HepG2 (cell line): ENCODE measurements around the gene RBCK1. TPM values are rescaled to one million over a fixed set of nuclear protein-coding genes. Genes with fewer than 3 reads are reported as not detected.

ENCODE experiments used
- HOXA9 ChIP-seq: sonication (generic); formaldehyde crosslinking; IDR thresholded peaks from 2 replicates; pipeline ENCODE4 v1.8.1; 2022; ENCODE audit warnings: missing genetic modification reagents, mild to moderate bottlenecking, moderate library complexity, borderline replicate concordance
- TARDBP ChIP-seq: sonication (generic); formaldehyde crosslinking; IDR thresholded peaks from 2 replicates; pipeline ENCODE4 v1.8.0; 2022; ENCODE audit warnings: mild to moderate bottlenecking, missing genetic modification reagents
- TBX2 ChIP-seq: sonication (generic); formaldehyde crosslinking; IDR thresholded peaks from 2 replicates; pipeline ENCODE4 v1.5.0; 2020; ENCODE audit warnings: missing genetic modification reagents, mild to moderate bottlenecking, borderline replicate concordance
- ZIK1 ChIP-seq: sonication (generic); formaldehyde crosslinking; IDR thresholded peaks from 2 replicates; pipeline ENCODE4 v1.5.0; 2020; ENCODE audit warnings: mild to moderate bottlenecking, low read depth, missing genetic modification reagents, borderline replicate concordance
- ZNF317 ChIP-seq: sonication (generic); formaldehyde crosslinking; IDR thresholded peaks from 2 replicates; pipeline ENCODE4 v1.5.0; 2020; ENCODE audit warnings: mild to moderate bottlenecking, missing genetic modification reagents
- ZNF614 ChIP-seq: IDR thresholded peaks from 2 replicates; pipeline ENCODE4 v1.6.1; 2018; ENCODE audit warnings: missing biosample characterization, missing genetic modification reagents, inconsistent platforms, borderline replicate concordance
- ZNF772 ChIP-seq: sonication (generic); formaldehyde crosslinking; IDR thresholded peaks from 2 replicates; pipeline ENCODE4 v1.5.0; 2020; ENCODE audit warnings: mild to moderate bottlenecking, missing genetic modification reagents
- ZSCAN30 ChIP-seq: sonication (generic); formaldehyde crosslinking; IDR thresholded peaks from 2 replicates; pipeline ENCODE4 v1.5.0; 2020; ENCODE audit warnings: mild to moderate bottlenecking, missing genetic modification reagents
- polyA plus RNA-seq, 8 experiments: library from polyadenylated mRNA; depleted of rRNA in 3 of 8; stranded (reverse) in 7 of 8; unstranded in 1 of 8; fragments of >200 nt; fragmentation: Illumina TruSeq in 4 of 8; extraction: Trizol in 4 of 8; gene quantifications; 2 replicates each; pipeline versions ENCODE4 v1.2.1 to v1.2.3, GENCODE V29; 2011 to 2016; ENCODE audit warnings: low read depth in 4 of 8, missing spikeins in 1 of 8, mixed read lengths in 1 of 8; ENCODE audit not compliant: insufficient read depth in 1 of 8
- total RNA-seq, 5 experiments: library from RNA; depleted of rRNA; stranded (reverse); fragments of >200 nt; fragmentation: Illumina TruSeq; extraction: Trizol; gene quantifications; 2 replicates each; pipeline ENCODE4 v1.2.3, GENCODE V29; 2016; ENCODE audit warnings: low read depth in 1 of 5
- TF ChIP-seq, protein P1 (sequence below): IDR thresholded peaks from 2 replicates; pipeline ENCODE4 v1.6.1; 2016; ENCODE audit warnings: missing genetic modification reagents, missing compliant biosample characterization
- TF ChIP-seq, protein P2 (sequence below): sonication (generic); formaldehyde crosslinking; IDR thresholded peaks from 2 replicates; pipeline ENCODE4 v1.4.0; 2020; ENCODE audit warnings: mild to moderate bottlenecking, missing genetic modification reagents
- TF ChIP-seq, protein P3 (sequence below): IDR thresholded peaks from 2 replicates; pipeline ENCODE4 v1.6.1; 2012; ENCODE audit warnings: low read length, improper control_type of control experiment
- TF ChIP-seq, protein P4 (sequence below): sonication (generic); formaldehyde crosslinking; IDR thresholded peaks from 2 replicates; pipeline ENCODE4 v1.4.0; 2020; ENCODE audit warnings: missing genetic modification reagents, mild to moderate bottlenecking, borderline replicate concordance

RBCK1 gene
- total and polyA plus RNA-seq, 2 of the 13 experiments (the other 11 are each of a cell fraction or from before 2014, with no cell fraction given), result 149 to 215 TPM

DNA sequence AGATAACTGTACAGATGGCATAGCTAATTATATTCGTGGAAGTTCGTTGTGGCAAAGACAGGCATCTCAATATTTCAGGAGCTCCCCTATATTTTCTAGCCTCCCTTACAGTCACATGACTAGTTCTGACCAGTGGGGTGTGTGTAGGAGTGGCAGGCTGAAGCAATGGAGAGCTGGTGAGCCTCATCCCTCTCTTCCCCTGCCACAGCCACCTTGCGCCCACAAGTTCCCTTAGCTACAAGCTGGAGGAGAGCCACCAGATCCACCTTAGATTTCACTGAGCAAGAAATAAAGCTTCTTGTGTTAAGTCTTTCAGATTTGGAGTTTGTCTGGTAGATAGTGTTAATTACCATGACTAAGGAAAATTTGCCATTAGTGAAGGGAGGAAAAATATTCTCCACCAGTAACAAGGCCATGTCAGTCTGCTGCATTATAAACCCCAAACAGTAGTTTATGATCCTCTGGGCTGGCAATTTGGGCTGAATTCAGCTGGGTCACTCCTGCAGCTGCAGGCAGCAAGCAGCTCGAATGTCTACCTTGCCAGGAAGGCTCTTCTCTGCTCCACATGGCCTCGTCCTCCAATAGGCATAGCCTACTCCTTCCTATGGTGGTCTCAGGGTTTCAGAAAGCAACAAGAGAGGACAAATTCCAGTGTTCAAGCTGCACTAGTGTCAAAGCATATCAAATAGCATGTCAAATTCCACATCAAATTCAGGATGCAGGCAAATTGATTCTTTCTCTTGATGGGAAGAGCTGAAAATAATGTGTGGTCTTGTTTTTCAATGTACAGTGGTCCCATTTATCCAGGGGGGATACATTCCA is 7.4 kb upstream of the RBCK1 start (continued):
- TF ChIP-seq HOXA9 (CRISPR knock-in tag), result no peak
- TF ChIP-seq ZNF317 (CRISPR knock-in tag), result peak; percentile 71
- TF ChIP-seq TARDBP, result no peak; the same call in 1 of the 2 replicates
- TF ChIP-seq, protein P1, sequence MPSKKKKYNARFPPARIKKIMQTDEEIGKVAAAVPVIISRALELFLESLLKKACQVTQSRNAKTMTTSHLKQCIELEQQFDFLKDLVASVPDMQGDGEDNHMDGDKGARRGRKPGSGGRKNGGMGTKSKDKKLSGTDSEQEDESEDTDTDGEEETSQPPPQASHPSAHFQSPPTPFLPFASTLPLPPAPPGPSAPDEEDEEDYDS (CRISPR knock-in tag), result peak; percentile 81
- TF ChIP-seq, protein P2, sequence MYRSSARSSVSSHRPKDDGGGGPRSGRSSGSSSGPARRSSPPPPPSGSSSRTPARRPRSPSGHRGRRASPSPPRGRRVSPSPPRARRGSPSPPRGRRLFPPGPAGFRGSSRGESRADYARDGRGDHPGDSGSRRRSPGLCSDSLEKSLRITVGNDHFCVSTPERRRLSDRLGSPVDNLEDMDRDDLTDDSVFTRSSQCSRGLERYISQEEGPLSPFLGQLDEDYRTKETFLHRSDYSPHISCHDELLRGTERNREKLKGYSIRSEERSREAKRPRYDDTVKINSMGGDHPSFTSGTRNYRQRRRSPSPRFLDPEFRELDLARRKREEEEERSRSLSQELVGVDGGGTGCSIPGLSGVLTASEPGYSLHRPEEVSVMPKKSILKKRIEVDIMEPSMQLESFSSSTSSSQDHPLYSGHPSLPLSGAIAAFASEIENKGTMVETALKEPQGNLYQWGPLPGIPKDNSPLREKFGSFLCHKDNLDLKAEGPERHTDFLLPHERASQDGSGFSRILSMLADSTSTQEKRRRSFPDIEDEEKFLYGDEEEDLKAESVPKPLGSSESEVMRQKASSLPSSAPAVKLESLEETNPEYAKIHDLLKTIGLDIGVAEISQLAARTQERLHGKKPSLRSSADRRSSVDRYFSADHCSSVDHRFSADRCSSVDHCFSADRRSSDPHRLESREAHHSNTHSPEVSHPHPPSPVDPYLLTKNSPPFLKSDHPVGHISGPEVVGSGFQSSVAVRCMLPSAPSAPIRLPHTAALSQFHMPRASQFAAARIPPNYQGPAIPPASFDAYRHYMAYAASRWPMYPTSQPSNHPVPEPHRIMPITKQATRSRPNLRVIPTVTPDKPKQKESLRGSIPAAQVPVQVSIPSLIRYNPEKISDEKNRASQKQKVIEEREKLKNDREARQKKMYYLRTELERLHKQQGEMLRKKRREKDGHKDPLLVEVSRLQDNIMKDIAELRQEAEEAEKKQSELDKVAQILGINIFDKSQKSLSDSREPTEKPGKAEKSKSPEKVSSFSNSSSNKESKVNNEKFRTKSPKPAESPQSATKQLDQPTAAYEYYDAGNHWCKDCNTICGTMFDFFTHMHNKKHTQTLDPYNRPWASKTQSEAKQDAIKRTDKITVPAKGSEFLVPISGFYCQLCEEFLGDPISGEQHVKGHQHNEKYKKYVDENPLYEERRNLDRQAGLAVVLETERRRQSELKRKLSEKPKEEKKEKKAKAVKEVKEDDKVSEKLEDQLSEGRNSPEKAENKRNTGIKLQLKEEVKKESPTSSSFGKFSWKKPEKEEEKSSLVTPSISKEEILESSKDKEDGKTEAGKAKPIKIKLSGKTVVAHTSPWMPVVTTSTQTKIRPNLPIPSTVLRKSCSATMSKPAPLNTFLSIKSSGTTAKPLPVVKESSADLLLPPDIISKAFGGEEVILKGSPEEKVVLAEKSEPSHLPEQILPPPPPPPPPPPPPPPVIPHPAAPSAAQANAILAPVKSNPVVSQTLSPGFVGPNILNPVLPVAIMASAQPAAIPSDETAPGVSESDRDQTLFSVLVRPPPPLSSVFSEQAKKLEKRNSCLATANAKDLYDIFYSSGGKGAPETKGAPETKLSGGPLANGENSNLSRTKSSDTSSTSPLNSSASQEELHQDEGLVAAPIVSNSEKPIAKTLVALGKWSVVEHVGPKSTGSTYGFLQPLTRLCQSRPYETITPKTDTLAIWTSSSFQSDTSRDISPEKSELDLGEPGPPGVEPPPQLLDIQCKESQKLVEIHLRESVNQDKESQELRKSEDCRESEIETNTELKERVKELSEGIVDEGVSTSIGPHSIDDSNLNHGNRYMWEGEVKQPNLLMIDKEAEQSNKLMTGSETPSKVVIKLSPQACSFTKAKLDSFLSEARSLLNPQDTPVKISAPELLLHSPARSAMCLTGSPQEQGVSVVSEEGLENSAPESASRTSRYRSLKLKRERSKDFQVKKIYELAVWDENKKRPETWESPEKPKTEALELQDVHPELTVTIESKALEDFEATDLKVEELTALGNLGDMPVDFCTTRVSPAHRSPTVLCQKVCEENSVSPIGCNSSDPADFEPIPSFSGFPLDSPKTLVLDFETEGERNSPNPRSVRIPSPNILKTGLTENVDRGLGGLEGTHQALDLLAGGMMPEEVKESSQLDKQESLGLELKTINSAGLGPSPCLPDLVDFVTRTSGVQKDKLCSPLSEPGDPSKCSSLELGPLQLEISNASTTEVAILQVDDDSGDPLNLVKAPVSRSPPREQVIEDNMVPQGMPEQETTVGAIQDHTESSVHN, result peak; percentile 53; the same call in 1 of the 2 replicates
- no peak for TF ChIP-seq TBX2
- 0 out of 2 replicates have a peak, but pooled peaks have one; percentile 45 for TF ChIP-seq ZIK1 (CRISPR knock-in tag)
- TF ChIP-seq ZSCAN30, result 0 out of 2 replicates have a peak, but pooled peaks have one; percentile 30
- TF ChIP-seq ZNF614, result no peak
- TF ChIP-seq, protein P3, sequence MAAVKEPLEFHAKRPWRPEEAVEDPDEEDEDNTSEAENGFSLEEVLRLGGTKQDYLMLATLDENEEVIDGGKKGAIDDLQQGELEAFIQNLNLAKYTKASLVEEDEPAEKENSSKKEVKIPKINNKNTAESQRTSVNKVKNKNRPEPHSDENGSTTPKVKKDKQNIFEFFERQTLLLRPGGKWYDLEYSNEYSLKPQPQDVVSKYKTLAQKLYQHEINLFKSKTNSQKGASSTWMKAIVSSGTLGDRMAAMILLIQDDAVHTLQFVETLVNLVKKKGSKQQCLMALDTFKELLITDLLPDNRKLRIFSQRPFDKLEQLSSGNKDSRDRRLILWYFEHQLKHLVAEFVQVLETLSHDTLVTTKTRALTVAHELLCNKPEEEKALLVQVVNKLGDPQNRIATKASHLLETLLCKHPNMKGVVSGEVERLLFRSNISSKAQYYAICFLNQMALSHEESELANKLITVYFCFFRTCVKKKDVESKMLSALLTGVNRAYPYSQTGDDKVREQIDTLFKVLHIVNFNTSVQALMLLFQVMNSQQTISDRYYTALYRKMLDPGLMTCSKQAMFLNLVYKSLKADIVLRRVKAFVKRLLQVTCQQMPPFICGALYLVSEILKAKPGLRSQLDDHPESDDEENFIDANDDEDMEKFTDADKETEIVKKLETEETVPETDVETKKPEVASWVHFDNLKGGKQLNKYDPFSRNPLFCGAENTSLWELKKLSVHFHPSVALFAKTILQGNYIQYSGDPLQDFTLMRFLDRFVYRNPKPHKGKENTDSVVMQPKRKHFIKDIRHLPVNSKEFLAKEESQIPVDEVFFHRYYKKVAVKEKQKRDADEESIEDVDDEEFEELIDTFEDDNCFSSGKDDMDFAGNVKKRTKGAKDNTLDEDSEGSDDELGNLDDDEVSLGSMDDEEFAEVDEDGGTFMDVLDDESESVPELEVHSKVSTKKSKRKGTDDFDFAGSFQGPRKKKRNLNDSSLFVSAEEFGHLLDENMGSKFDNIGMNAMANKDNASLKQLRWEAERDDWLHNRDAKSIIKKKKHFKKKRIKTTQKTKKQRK, result no peak
- TF ChIP-seq, protein P4, sequence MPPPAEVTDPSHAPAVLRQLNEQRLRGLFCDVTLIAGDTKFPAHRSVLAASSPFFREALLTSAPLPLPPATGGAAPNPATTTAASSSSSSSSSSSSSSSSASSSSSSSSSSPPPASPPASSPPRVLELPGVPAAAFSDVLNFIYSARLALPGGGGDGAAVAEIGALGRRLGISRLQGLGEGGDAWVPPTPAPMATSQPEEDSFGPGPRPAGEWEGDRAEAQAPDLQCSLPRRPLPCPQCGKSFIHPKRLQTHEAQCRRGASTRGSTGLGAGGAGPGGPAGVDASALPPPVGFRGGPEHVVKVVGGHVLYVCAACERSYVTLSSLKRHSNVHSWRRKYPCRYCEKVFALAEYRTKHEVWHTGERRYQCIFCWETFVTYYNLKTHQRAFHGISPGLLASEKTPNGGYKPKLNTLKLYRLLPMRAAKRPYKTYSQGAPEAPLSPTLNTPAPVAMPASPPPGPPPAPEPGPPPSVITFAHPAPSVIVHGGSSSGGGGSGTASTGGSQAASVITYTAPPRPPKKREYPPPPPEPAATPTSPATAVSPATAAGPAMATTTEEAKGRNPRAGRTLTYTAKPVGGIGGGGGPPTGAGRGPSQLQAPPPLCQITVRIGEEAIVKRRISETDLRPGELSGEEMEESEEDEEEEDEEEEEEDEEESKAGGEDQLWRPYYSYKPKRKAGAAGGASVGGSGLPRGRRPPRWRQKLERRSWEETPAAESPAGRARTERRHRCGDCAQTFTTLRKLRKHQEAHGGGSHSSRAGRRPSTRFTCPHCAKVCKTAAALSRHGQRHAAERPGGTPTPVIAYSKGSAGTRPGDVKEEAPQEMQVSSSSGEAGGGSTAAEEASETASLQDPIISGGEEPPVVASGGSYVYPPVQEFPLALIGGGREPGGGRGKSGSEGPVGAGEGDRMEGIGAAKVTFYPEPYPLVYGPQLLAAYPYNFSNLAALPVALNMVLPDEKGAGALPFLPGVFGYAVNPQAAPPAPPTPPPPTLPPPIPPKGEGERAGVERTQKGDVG (CRISPR knock-in tag), result peak; percentile 29; the same call in 1 of the 2 replicates
- TF ChIP-seq ZNF772 (CRISPR knock-in tag), result no peak; the same call in 1 of the 2 replicates
